AG04450 (cell line): ENCODE measurements around the gene DOP1B. TPM values are rescaled to one million over a fixed set of nuclear protein-coding genes. Genes with fewer than 3 reads are reported as not detected.
A peak's percentile ranks its signal among the peaks of the same experiment; 100 is the strongest.
"Not testable (repeated sequence)": the region's sequence is repeated elsewhere in the genome, so short reads cannot be mapped to it uniquely, and the experiment has no call there.

Experiments used
- CTCF ChIA-PET: fragments of 300-600, 350-600 bp; formaldehyde crosslinking; extraction: SDS; loops from one replicate; lab custom pipeline; 2022; ENCODE audit warnings: antibody characterized with exemption, inconsistent platforms; lab: Charles Lee
- POLR2A ChIA-PET: fragments of 350-600 bp; formaldehyde crosslinking; extraction: SDS; loops from one replicate; lab custom pipeline; 2021; ENCODE audit warnings: antibody characterized with exemption, inconsistent platforms; lab: Yijun Ruan, JAX
- DNase-seq: peaks from one replicate; pipeline ENCODE4 v3.0.0-alpha.2; 2011; ENCODE audit warnings: low read depth, low spot score
- H3K27ac ChIP-seq: one replicate; pipeline ENCODE4 v1.5.1; 2012; ENCODE audit warnings: low read depth, low read length, control low read depth
- H3K27me3 ChIP-seq: one replicate; pipeline ENCODE4 v1.6.0; 2012; ENCODE audit warnings: low read length; ENCODE audit not compliant: control insufficient read depth, insufficient read depth
- H3K4me3 ChIP-seq: 2 replicates; pipeline ENCODE4 v1.5.1; 2011; ENCODE audit warnings: mild to moderate bottlenecking, low read depth, low read length, control low read depth
- H3K9me3 ChIP-seq: 2 replicates; pipeline ENCODE4 v1.5.1; 2012; ENCODE audit warnings: low read length; ENCODE audit not compliant: control insufficient read depth, insufficient read depth
- CTCF ChIP-seq: IDR thresholded peaks from 2 replicates; pipeline ENCODE4 v1.5.1; 2011; ENCODE audit warnings: low read depth, low read length, control low read depth, inconsistent platforms
- polyA plus RNA-seq: library from polyadenylated mRNA; depleted of rRNA; stranded (reverse); fragments of >200 nt; gene quantifications from 2 replicates; pipeline ENCODE4 v1.2.3, GENCODE V29; 2011

DOP1B gene
- polyA plus RNA-seq, 1 experiment = 7.3 TPM

GRCh38 chr21:36135391-36136102 is 21.1 kb upstream of the DOP1B start:
- ChIA-PET POLR2A (interaction anchor here (0.6 to 2.0 kb wide), 9 partner anchors 8 to 184 kb away, joined by 3 to 11 read pairs (median 5); partner anchors contain the start of genes CBR1, MORC3 and SETD4), CTCF (interaction anchor here (0.6 to 1.6 kb wide), 2 partner anchors 13 to 186 kb away, joined by 3 read pairs; no protein-coding TSS in a partner anchor)
- Histone ChIP-seq H3K9me3 (no peaks in the 10 kb centered on the region; the same call in 1 of the 2 replicates), H3K27me3 (no peaks in the 10 kb centered on the region), H3K4me3 (peak overlapping the region; percentile 76), H3K27ac (peak overlapping the region; percentile 84)
- DNase-seq = no peak
- TF ChIP-seq CTCF = no peak

- not testable (repeated sequence) for H3K27ac ChIP-seq, DNase-seq, H3K4me3 ChIP-seq, H3K9me3 ChIP-seq, H3K27me3 ChIP-seq
- CTCF ChIA-PET = interaction anchor here (0.6 to 1.6 kb wide), 4 partner anchors 13 to 249 kb away, joined by 3 to 7 read pairs (median 6); no protein-coding TSS in a partner anchor
- POLR2A ChIA-PET = interaction anchor here (0.6 to 1.3 kb wide), 2 partner anchors 121 to 180 kb away, joined by 3 to 5 read pairs; partner anchors contain the start of gene MORC3
Measured at GRCh38 chr21:36139791-36140190, 16.8 kb upstream of the DOP1B start.

- peak; percentile 86 for TF ChIP-seq CTCF
- CTCF ChIA-PET = interaction anchor here (0.6 to 2.2 kb wide), 22 partner anchors 8 to 203 kb away, joined by 3 to 22 read pairs (median 4); no protein-coding TSS in a partner anchor
- peak; percentile 72 for DNase-seq
- no peak overlapping the region for H3K4me3 ChIP-seq
- no peak overlapping the region for H3K27ac ChIP-seq
- POLR2A ChIA-PET = interaction anchor here (1.1 kb wide), 1 partner anchor 178 kb away, joined by 3 read pairs; the partner anchor contains the start of gene MORC3
- H3K9me3 ChIP-seq = no peaks in the 10 kb centered on the region
- no peaks in the 10 kb centered on the region for H3K27me3 ChIP-seq
Measured at GRCh38 chr21:36141513-36141925, 15.1 kb upstream of the DOP1B start.

- H3K27me3 ChIP-seq, DNase-seq, CTCF ChIA-PET, H3K4me3 ChIP-seq, H3K9me3 ChIP-seq, H3K27ac ChIP-seq: not testable (repeated sequence)
- POLR2A ChIA-PET = interaction anchor here (0.7 kb wide), 1 partner anchor 8 kb away, joined by 5 read pairs; no protein-coding TSS in a partner anchor
Measured at GRCh38 chr21:36144233-36144632, 12.4 kb upstream of the DOP1B start.

- no peak for DNase-seq
- POLR2A ChIA-PET = no interaction called here
- no peaks in the 10 kb centered on the region for H3K9me3 ChIP-seq
- no peak overlapping the region for H3K4me3 ChIP-seq
- H3K27ac ChIP-seq = no peak overlapping the region
- no peak for TF ChIP-seq CTCF
- no peaks in the 10 kb centered on the region for H3K27me3 ChIP-seq
- CTCF ChIA-PET = no interaction called here
Measured at GRCh38 chr21:36145259-36145658, 11.4 kb upstream of the DOP1B start.

- no peak for DNase-seq
- no peak for TF ChIP-seq CTCF
- POLR2A ChIA-PET = no interaction called here
Measured at GRCh38 chr21:36147911-36148310, 8.7 kb upstream of the DOP1B start.

More at GRCh38 chr21:36147911-36148310, 8.7 kb upstream of the DOP1B start:
- no peak overlapping the region for H3K4me3 ChIP-seq
- H3K27me3 ChIP-seq = no peaks in the 10 kb centered on the region
- CTCF ChIA-PET = interaction anchor here (1.0 kb wide), 1 partner anchor 181 kb away, joined by 3 read pairs; no protein-coding TSS in a partner anchor
- H3K27ac ChIP-seq = no peak overlapping the region
- no peaks in the 10 kb centered on the region for H3K9me3 ChIP-seq
